ENCODE measurements around the gene NEUROG1. TPM values are rescaled to one million over a fixed set of nuclear protein-coding genes. Genes with fewer than 3 reads are reported as not detected.

NEUROG1 gene
- total and polyA plus RNA-seq, 2 of the 13 experiments (the other 11 are each of a cell fraction or from before 2014, with no cell fraction given): not detected

DNA sequence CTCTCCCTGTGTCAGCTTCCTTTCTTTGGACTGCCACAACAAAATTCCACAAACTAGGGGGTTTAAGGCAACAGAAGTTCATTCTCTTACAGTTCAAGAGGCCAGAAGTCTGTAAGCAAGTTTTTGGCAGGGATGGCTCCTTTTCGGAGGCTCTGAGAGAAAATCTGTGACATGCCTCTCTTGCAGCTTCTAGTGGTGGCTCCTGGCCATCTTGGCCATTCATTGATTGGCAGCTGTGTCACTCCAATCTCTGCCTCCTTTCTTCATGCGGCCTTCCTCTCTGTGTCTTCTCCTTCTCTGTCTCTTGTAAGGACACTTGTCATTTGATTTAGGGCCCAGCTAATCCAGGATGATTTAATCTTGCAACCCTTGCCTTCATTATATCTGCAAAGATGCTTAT lies 2.0 kb upstream of the NEUROG1 start:
- H3K27me3 ChIP-seq (ENCODE audit: control insufficient read depth in 1 of 2, insufficient read depth in 2 of 2, low read length in 2 of 2): peaks cover 6 to 46% of the 10 kb centered on the region in 2 experiments; a peak in 4 of 5 replicates
- in situ Hi-C loops (cut with HindIII; ENCODE audit: extremely low pct_ligation_motif_present, low pct_unique_long_range_greater_than_20kb): no loop called here

DNA sequence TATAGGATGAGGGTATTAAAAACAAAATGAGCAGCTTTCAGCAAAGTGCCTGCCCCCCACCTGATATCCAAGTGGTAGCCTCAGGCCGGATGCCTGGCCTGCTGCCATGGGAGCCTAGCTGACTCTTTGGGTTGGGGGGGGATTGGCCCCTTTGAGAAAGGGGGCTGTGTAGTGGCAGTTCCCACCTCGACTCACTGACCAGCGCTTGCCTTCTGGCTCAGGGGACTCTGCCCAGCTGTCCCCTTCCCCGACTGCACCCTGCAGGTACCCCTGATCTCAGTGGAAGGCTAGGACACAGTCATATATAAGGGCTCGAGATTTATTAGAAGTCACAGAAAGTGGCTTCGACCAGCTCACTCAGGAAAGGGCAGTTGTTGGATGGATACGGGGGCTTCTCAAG lies 1.5 kb upstream of the NEUROG1 start:
- no TSS peak for BruUV-seq (replicated peaks)
- no peak for ATAC-seq
- Histone ChIP-seq H3K9ac (ENCODE audit: insufficient read depth, low read depth, low read length) (no peak overlapping the region), H3K27ac (ENCODE audit: extremely low read length, insufficient read depth, low read length) (no peak overlapping the region), H2AFZ (ENCODE audit: low read length) (no peak overlapping the region), H3K4me1 (ENCODE audit: insufficient read depth, low read length) (no peaks in the 10 kb centered on the region), H3K27me3 (ENCODE audit: control insufficient read depth in 1 of 2, insufficient read depth in 2 of 2, low read length in 2 of 2) (peaks cover 6 to 46% of the 10 kb centered on the region in 2 experiments; a peak in 4 of 5 replicates), H4K20me1 (ENCODE audit: insufficient read depth, low read length) (no peaks in the 10 kb centered on the region), H3K9me3 (ENCODE audit: low read length) (no peaks in the 10 kb centered on the region), H3K79me2 (ENCODE audit: insufficient read depth, low read length) (no peaks in the 10 kb centered on the region), H3K36me3 (replicated peaks in 1 of 2; ENCODE audit: control insufficient read depth in 1 of 2, insufficient read depth in 2 of 2, low read length in 2 of 2) (no peaks in the 10 kb centered on the region), H3K4me2 (ENCODE audit: low read depth, low read length) (no peak overlapping the region), H3K4me3 (replicated peaks in 1 of 3; ENCODE audit: insufficient read depth in 1 of 3, low read depth in 2 of 3, low read length in 3 of 3) (no peak overlapping the region)
- CTCF ChIA-PET (ENCODE audit: low intra/inter-chr PET ratio, low total read pairs): no interaction called here
- in situ Hi-C loops (cut with HindIII; ENCODE audit: extremely low pct_ligation_motif_present, low pct_unique_long_range_greater_than_20kb): no loop called here
- 32% methylated on average over 4 of the region's 7 CpGs for WGBS (ENCODE audit: low lambda C conversion rate)
- DNase-seq (ENCODE audit: low spot score): no peak
- POLR2A ChIA-PET: no interaction called here
- no peak for FAIRE-seq
- intact Hi-C loops (cut with micrococcal nuclease; ENCODE audit: unreplicated experiment): no loop called here
- TF ChIP-seq PHF20 (CRISPR knock-in tag; IDR thresholded peaks at IDR 0.05): no peak
- TF ChIP-seq MED1 (CRISPR knock-in tag; IDR thresholded peaks at IDR 0.05): no peak
- TF ChIP-seq DMAP1 (CRISPR knock-in tag; IDR thresholded peaks at IDR 0.05): no peak
- no peak for TF ChIP-seq ZNF790 (CRISPR knock-in tag; IDR thresholded peaks at IDR 0.05; ENCODE audit: borderline replicate concordance)
- TF ChIP-seq, protein P1, sequence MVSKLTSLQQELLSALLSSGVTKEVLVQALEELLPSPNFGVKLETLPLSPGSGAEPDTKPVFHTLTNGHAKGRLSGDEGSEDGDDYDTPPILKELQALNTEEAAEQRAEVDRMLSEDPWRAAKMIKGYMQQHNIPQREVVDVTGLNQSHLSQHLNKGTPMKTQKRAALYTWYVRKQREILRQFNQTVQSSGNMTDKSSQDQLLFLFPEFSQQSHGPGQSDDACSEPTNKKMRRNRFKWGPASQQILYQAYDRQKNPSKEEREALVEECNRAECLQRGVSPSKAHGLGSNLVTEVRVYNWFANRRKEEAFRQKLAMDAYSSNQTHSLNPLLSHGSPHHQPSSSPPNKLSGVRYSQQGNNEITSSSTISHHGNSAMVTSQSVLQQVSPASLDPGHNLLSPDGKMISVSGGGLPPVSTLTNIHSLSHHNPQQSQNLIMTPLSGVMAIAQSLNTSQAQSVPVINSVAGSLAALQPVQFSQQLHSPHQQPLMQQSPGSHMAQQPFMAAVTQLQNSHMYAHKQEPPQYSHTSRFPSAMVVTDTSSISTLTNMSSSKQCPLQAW (CRISPR knock-in tag; IDR thresholded peaks at IDR 0.05): no peak
- TF ChIP-seq ELF1 (CRISPR knock-in tag; IDR thresholded peaks at IDR 0.05): no peak
- TF ChIP-seq MBNL3 (CRISPR knock-in tag; conservative IDR thresholded peaks at IDR 0.05): no peak
- TF ChIP-seq ZNF264 (CRISPR knock-in tag; IDR thresholded peaks at IDR 0.05): no peak
- TF ChIP-seq NR1H2 (CRISPR knock-in tag; IDR thresholded peaks at IDR 0.05; ENCODE audit: borderline replicate concordance, low read depth): no peak
- no peak for TF ChIP-seq ZNF12 (CRISPR knock-in tag; IDR thresholded peaks at IDR 0.05)
- TF ChIP-seq BRD4 (CRISPR knock-in tag; IDR thresholded peaks at IDR 0.05): no peak
- TF ChIP-seq ZFY (CRISPR knock-in tag; IDR thresholded peaks at IDR 0.05): no peak
- TF ChIP-seq CBFB (CRISPR knock-in tag; IDR thresholded peaks at IDR 0.05): no peak

More for the DNA sequence above, 2.0 kb upstream of the NEUROG1 start:
- no peak overlapping the region for H3K4me2 ChIP-seq (ENCODE audit: low read depth, low read length)
- no peaks in the 10 kb centered on the region for H4K20me1 ChIP-seq (ENCODE audit: insufficient read depth, low read length)
- no peak overlapping the region for H2AFZ ChIP-seq (ENCODE audit: low read length)
- no peak overlapping the region for H3K4me3 ChIP-seq (replicated peaks in 1 of 3; ENCODE audit: insufficient read depth in 1 of 3, low read depth in 2 of 3, low read length in 3 of 3)
- no peak for DNase-seq (ENCODE audit: low spot score)
- no peak overlapping the region for H3K9ac ChIP-seq (ENCODE audit: insufficient read depth, low read depth, low read length)
- ChIA-PET POLR2A (no interaction called here), CTCF (ENCODE audit: low intra/inter-chr PET ratio, low total read pairs) (no interaction called here)
- no peaks in the 10 kb centered on the region for H3K4me1 ChIP-seq (ENCODE audit: insufficient read depth, low read length)
- intact Hi-C loops (cut with micrococcal nuclease; ENCODE audit: unreplicated experiment): no loop called here
- 46% methylated on average over 2 of the region's 2 CpGs for WGBS (ENCODE audit: low lambda C conversion rate)
- no peak for ATAC-seq
- no TSS peak for BruUV-seq (replicated peaks)
- H3K27ac ChIP-seq (ENCODE audit: extremely low read length, insufficient read depth, low read length): no peak overlapping the region
- no peak for FAIRE-seq
- no peaks in the 10 kb centered on the region for H3K79me2 ChIP-seq (ENCODE audit: insufficient read depth, low read length)
- TF ChIP-seq MAFK (conservative IDR thresholded peaks at IDR 0.05 in 1 of 2, IDR thresholded peaks at IDR 0.05 in 1 of 2; ENCODE audit: low read length in 2 of 2): no peak
- no peak for TF ChIP-seq ZNF225 (CRISPR knock-in tag; IDR thresholded peaks at IDR 0.05)
- TF ChIP-seq, protein P2, sequence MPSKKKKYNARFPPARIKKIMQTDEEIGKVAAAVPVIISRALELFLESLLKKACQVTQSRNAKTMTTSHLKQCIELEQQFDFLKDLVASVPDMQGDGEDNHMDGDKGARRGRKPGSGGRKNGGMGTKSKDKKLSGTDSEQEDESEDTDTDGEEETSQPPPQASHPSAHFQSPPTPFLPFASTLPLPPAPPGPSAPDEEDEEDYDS (CRISPR knock-in tag; IDR thresholded peaks at IDR 0.05): no peak
- no peak for TF ChIP-seq KLF13 (CRISPR knock-in tag; IDR thresholded peaks at IDR 0.05)
- TF ChIP-seq ZNF382 (CRISPR knock-in tag; IDR thresholded peaks at IDR 0.05; ENCODE audit: borderline replicate concordance): no peak
- no peak for TF ChIP-seq ZNF460 (CRISPR knock-in tag; IDR thresholded peaks at IDR 0.05; ENCODE audit: borderline replicate concordance)
- TF ChIP-seq, protein P3, sequence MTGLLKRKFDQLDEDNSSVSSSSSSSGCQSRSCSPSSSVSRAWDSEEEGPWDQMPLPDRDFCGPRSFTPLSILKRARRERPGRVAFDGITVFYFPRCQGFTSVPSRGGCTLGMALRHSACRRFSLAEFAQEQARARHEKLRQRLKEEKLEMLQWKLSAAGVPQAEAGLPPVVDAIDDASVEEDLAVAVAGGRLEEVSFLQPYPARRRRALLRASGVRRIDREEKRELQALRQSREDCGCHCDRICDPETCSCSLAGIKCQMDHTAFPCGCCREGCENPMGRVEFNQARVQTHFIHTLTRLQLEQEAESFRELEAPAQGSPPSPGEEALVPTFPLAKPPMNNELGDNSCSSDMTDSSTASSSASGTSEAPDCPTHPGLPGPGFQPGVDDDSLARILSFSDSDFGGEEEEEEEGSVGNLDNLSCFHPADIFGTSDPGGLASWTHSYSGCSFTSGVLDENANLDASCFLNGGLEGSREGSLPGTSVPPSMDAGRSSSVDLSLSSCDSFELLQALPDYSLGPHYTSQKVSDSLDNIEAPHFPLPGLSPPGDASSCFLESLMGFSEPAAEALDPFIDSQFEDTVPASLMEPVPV (CRISPR knock-in tag; IDR thresholded peaks at IDR 0.05): no peak
- TF ChIP-seq THAP11 (CRISPR knock-in tag; IDR thresholded peaks at IDR 0.05): no peak
- no peak for TF ChIP-seq ZNF343 (CRISPR knock-in tag; IDR thresholded peaks at IDR 0.05)
- no peaks in the 10 kb centered on the region for H3K36me3 ChIP-seq (replicated peaks in 1 of 2; ENCODE audit: control insufficient read depth in 1 of 2, insufficient read depth in 2 of 2, low read length in 2 of 2)
- H3K9me3 ChIP-seq (ENCODE audit: low read length): no peaks in the 10 kb centered on the region
